H1 (cell line): ENCODE results near the gene MYPOP. TPM values are rescaled to one million over a fixed set of nuclear protein-coding genes. Genes with fewer than 3 reads are reported as not detected.

ENCODE experiments used
- CHD1 ChIP-seq: IDR thresholded peaks from 2 replicates; pipeline ENCODE4 v1.6.1; 2012; ENCODE audit warnings: low read depth, low read length, improper control_type of control experiment
- EZH2 ChIP-seq: fragments of 200-600 bp; sonication (generic); IDR thresholded peaks from 2 replicates; pipeline ENCODE4 v1.7.1; 2012; ENCODE audit warnings: low read depth, mild to moderate bottlenecking, moderate library complexity, low read length, inconsistent platforms; ENCODE audit not compliant: severe bottlenecking
- KDM4A ChIP-seq: IDR thresholded peaks from one replicate; pipeline ENCODE4 v1.7.1; 2012; ENCODE audit warnings: low read depth, mild to moderate bottlenecking, moderate library complexity, low read length, inconsistent platforms; ENCODE audit not compliant: severe bottlenecking
- polyA plus RNA-seq, 7 experiments: library from polyadenylated mRNA; depleted of rRNA in 3 of 7; stranded (reverse) in 5 of 7; unstranded in 2 of 7; fragments of >200 nt in 5 of 7; fragments of 200-250 nt in 2 of 7; gene quantifications; 1 replicate in 5 of 7; 2 replicates in 1 of 7; 4 replicates in 1 of 7; pipeline versions ENCODE4 v1.2.1 to v1.2.3, GENCODE V29; 2011 to 2013; ENCODE audit warnings: missing spikeins in 2 of 7, mixed read lengths in 2 of 7
- total RNA-seq: library from RNA; stranded (reverse); fragmentation: NEBNext Ultra II Directional; extraction: Animal tissue kit (Norgen Biotek cat#: 25700); gene quantifications from 2 replicates; pipeline ENCODE4 v1.2.1, GENCODE V29; 2021
- TF ChIP-seq, protein P1 (sequence below): IDR thresholded peaks from 2 replicates; pipeline ENCODE4 v1.6.1; 2012; ENCODE audit warnings: inconsistent platforms

MYPOP gene
- total and polyA plus RNA-seq, 2 of the 8 experiments (the other 6 are each of a cell fraction or from before 2014, with no cell fraction given), result 3.2 to 11.1 TPM

DNA sequence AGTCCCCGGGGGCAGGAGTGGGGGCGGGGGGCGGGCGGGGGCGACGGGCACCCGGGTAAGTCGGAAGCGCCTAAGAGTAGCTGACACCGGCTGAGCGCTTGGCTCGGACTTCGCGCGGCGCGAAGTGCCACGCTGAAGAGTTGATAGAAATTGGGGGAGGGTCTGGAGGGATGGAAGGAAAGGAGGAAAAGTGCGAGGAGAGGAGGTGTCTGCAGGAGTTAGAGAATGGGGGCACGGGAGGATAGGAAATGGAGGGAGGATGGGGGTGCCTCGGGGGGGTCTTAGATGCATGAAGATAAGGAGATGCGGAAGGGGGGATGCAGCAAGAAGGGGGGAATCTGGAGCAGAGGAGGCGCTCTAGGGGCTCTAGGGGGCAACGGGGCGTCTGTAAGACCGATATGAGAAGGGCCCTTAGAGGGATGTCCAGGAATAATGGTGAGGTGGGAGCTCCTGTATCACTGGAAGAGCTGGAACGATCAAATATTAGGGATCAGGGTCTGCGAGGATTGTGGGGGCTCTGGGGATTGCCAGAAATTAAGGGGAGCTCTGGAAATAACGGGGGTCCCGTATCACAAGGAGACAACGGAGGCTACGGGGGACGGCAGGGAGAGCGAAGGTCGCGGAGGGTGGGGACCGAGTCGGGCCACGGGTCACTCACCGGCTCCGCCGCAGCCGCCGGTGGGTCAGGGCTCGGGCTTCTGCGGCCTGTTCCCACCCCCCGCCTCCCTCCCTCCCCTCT is at the start of gene MYPOP (continued):
- TF ChIP-seq EZH2 (peak; percentile 2), CHD1 (no peak), KDM4A (peak; percentile 6)
- TF ChIP-seq, protein P1, sequence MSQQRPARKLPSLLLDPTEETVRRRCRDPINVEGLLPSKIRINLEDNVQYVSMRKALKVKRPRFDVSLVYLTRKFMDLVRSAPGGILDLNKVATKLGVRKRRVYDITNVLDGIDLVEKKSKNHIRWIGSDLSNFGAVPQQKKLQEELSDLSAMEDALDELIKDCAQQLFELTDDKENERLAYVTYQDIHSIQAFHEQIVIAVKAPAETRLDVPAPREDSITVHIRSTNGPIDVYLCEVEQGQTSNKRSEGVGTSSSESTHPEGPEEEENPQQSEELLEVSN, result peak; percentile 5; the same call in 1 of the 2 replicates
